HG03025 (cell line): ENCODE measurements around the gene B4GALT2.

Experiments
- ATAC-seq: cut with Tn5 transposase; IDR thresholded peaks from one replicate; pipeline ENCODE4 v1.9.1; 2021; ENCODE audit warnings: mild to moderate bottlenecking, moderate library complexity; ENCODE audit not compliant: unreplicated experiment, low FRiP score

B4GALT2 gene

DNA sequence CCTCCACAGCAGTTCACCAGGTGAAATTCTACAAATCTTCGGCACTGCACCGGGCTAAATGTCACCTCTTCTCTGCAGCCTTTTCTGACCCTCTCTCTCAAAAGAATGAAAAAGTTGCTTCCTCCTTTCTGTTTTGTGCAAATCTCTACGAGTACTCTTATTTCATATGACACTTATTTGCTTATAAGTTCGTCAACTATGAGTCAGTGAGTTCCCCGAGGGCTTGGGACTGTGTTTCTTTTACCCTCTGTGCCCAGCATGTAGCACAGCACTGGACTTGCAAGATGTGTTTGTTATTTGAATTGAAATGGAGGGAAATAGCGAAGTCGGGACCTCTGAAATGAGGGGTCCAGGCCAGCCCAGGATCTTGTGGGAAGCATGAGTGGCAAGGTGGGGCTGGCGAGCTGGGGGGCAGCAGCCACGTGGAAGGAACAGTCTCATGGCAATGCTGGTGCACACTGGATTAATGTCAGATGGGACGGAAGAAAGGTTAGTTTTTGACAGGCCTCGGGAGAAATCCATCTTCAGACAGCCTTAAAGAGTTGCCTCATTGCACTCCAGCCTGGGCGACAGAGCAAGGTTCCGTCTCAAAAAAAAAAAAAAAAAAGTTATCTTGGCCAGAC is 46.0 kb downstream of the B4GALT2 start:
- ATAC-seq, result no peak

DNA sequence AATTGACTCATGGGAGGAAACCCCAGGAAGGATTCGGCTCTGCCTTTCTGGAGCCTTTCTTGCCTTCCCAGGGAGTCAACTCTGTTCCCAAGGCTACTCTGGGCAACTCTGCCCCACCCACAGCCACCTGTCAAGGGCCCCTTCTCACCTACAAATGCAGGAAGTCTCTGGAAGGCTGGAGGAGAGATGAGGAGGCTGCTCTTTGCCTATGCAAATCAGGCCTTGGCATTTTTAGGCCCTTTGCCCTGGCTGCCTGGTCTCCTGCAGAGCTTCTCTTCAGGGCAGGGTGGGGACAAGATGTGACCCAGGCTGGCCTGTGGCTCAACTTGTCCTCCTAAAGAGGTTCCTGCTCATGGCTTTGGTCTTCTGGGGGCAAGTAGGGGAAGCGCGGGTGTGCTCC is 46.8 kb downstream of the B4GALT2 start:
- no peak for ATAC-seq

DNA sequence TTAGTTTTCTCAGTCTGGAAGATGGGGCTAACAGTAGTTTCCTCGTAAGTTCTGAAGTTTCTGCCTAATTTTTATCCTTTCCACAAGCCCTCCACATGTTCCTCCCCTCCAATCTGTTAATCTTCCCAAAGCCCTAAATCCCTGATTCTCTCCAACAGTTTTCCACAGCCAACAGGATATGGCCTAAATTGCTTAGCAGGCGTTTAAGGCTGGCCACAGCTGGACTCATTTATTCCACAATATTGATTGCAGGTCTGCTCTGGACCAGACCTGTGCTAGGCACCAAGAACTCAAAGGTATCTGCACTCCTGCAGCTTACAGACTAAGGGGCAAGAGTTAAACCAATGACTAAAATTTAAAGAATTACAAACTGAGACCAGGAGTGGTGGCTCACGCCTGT is 48.3 kb downstream of the B4GALT2 start:
- no peak for ATAC-seq

DNA sequence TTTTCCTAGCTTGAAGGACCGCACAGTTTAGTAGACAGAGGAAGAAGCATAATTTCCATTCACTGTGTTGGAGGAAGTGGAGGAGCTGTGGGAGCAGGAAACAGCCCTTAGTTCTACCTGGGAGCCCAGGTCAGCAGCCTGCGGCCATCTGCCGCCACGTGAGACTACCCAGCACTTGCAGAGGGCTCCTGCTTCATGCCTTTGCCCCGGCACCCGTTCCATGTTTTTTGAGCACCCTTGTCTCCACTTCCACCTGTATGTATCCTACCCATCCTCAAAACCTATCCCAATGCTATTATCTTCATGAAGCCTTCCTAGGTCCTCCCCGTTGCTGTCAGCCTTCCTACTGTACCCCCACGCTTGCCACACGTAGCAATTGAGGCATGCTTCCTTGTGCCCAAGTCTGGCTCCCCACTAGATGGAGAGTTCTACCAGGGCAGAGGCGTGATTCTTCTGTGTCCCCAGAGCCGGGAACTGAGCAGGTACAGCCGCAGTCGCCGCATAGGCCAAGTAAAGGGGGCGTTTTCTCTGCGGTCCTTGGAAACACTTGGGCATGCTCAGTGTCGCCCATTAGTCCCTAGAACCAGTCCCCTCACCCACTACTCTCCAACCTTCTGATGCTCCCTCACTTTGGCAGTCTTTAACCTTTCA is 50.4 kb downstream of the B4GALT2 start:
- ATAC-seq, result no peak

- peak; percentile 74 for ATAC-seq
Observed at GRCh38 chr1:44029911-44030604, 51.0 kb downstream of the B4GALT2 start.

DNA sequence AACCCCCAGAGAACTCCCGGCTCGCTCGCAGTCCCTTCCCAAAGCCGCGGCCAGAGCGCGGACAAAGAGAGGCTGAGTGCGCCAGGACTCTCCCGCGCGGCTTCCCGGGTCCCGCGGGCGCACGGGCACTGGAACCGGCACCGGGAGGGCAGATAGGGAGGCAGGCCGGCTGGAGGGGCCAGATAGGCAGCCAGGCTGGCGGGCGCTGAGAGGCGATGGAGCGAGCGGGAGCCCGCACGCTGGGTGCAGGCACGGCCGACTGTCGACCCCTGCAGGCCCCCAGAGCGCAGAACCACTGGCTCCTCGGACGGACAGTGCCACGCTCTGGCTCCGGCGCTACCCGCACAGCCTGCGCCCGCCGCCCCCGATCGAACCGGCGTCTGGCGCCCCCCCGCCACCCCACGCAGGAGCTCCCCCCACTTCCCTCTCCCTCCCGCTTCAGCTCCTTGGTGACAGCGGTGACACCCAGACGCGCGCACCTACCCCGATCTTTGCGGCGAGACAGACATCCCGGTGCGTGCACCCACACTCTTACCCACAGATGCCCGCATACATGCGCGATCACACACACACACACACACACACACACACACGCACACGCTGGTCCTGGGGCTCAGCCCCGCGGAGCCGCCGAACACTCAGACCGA is 51.7 kb downstream of the B4GALT2 start:
- ATAC-seq, result peak; percentile 11

DNA sequence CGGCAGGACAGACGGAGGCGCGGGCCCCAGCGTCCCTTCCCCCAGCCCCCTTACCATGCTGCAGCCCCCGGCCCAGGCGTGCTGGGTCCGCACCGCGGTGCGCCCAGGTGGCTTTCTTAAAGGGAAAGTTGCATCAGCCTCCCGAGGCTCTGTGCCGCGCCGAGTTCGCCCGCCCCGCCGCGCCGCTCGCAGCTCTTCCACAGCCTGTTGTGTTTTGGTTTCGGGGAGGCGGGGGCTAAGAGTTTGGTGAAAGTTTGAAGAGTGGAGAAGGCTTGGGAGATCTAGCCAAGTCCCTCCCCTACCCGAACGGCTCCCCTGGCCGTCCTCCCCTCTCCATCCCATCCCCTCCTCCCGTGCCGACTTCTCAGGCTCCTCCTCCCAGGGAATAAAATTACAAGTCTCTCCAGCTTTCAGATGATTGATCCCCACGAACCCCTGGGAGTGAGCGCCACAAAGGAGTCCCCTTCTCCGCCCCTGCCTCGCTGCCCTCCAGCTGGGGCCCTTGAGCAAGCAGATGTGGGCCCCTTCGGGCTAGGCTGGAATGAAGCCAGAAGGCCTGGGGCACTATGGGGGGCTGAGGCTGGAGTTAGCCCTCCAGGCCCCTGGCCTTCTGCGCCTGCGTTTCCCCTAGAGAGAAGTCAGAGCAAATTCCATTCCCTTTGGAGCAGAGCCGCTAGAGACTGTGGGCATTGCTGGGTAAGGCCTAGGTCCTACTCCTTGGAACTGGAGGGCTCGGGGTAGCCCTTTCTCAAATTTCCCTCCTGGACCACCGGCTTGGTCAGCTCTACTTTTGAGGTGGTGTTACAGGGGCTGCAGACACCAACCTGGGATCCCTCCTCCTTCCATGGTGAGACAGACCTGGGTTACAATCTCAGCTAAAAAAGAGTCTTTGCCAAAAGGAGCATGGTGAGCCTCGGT is 52.5 kb downstream of the B4GALT2 start, which contains the start of gene SLC6A9:
SLC6A9 (minus strand) TSS at position 211 of the 918 bp plus-strand sequence. CDS start 7,185 bp downstream, outside the sequence.
- ATAC-seq, result no peak

DNA sequence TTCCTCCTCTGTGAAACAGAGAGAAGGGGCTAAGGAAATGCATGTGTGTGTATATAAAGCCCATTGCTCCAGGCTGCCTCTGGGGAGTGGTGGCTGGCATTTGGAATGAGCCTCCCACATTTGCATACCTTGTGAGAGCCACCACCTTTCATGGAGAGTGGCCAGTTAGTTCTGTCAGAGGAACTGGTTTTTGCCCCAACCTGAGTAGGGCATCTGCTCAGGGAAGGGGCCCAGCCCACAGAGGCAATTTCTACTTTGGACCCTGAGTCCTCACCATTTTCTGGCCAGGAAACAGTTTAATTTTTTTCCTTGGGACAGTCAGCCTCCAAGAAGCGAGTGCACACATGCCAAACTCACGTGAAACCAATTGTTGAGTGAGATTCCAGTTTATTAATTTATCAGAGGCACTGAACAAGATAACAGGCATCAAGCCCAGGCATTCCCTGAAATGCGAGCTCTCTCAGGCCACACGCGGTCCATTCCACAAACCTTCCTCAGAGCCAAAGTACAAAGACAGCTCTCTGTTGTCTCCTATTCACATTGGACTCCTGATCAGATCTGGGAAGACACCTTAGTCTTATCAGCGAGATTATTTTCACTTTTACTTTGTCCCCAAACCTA is 53.3 kb downstream of the B4GALT2 start:
- no peak for ATAC-seq

- ATAC-seq, result no peak
Observed at GRCh38 chr1:44033041-44033575, 54.1 kb downstream of the B4GALT2 start.

- ATAC-seq, result no peak
Observed at GRCh38 chr1:44033756-44034155, 54.7 kb downstream of the B4GALT2 start.

- no peak for ATAC-seq
Observed at GRCh38 chr1:44034423-44034822, 55.4 kb downstream of the B4GALT2 start.

- no peak for ATAC-seq
Observed at GRCh38 chr1:44034976-44035716, 56.1 kb downstream of the B4GALT2 start.

GRCh38 chr1:44035726-44036408 is 56.9 kb downstream of the B4GALT2 start:
- no peak for ATAC-seq

- no peak for ATAC-seq
Observed at GRCh38 chr1:44036409-44037139, 57.6 kb downstream of the B4GALT2 start.

- ATAC-seq, result no peak
Observed at GRCh38 chr1:44037154-44037553, 58.1 kb downstream of the B4GALT2 start.

DNA sequence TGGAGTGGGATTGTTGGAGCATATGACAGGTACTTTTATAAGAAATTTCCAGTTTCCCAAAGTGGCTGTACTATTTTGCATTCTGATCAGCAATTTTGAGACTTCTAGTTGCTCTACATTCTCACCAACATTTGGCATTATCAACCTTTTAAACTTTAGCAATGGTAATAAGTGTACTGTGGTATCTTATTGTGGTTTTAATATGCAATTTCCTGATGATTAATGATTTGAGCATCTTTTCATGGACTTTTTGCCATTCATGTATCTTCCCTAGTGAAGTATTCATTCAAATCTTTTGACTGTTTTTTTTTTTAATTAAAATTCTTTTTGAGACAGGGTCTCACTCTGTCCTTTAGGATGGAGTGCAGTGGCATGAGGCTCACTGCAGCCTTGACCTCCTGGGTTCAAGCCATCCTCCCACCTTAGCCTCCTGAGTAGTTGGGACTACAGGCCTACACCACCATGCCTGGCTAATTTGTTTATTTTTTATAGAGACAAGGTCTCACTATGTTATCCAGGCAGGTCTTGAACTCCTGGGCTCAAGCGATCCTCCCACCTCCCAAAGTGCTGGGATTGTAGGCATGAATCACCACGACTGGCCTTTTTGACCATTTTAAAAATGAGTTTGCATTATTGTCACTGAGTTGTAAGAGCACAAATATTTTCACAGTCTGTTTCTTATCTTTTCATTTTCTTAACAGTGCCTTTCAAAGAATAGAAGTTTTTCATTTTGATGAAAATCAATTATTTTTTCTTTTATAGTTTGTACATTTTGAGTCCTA is 60.1 kb downstream of the B4GALT2 start:
- no peak for ATAC-seq

- no peak for ATAC-seq
Observed at GRCh38 chr1:44040418-44040817, 61.4 kb downstream of the B4GALT2 start.
